Smooth muscle cell of bladder (primary cell): ENCODE results near the gene TBC1D3. TPM values are rescaled to one million over a fixed set of nuclear protein-coding genes. Genes with fewer than 3 reads are reported as not detected.

ENCODE experiments used
- total RNA-seq: library from RNA; depleted of rRNA; stranded (reverse); fragments of >200 nt; gene quantifications from 2 replicates; pipeline ENCODE4 v1.2.3, GENCODE V29; 2014

TBC1D3 gene
- total RNA-seq = not detected in 2 replicates

DNA sequence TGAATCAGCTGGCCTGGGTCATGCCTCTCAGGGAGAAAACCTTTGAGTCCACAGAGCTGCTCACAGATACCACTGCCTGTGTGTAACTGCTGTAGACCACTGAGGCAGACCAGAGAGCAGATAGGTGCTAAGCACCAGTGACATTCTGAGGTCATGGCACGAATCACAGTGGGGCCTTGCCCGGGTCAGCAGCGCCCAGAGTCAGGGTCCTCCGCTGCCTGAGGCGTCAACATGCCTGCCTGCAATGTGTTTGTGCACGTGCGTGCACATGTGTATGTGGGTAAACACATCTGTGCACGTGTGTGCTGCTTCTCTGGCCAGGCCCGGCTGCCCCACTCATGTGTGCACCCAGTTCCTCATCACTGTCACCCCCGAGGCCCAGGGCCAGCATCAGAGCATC is at the start of gene TBC1D3:
Gene TBC1D3, minus strand, starts transcription at position 101 of the 400 bp plus-strand sequence. CDS start 1,526 bp downstream, outside the sequence.

Other genes starting within 250 kb of the TBC1D3 start
- gene TBC1D3L, start 203.5 kb downstream of the TBC1D3 start, total RNA-seq = 1.7 and 2.2 TPM in 2 replicates
- gene TBC1D3D, start 188.6 kb downstream of the TBC1D3 start, total RNA-seq = not detected in 2 replicates
- 0.71 TPM in 1 of 2 replicates, not detected in the other for gene TBC1D3C, start 123.9 kb downstream of the TBC1D3 start, total RNA-seq
- not detected in 2 replicates for gene TBC1D3E, start 64.6 kb downstream of the TBC1D3 start, total RNA-seq
- 30.1 and 31.9 TPM in 2 replicates for gene MRPL45, start 104.6 kb upstream of the TBC1D3 start, total RNA-seq
- gene GPR179, start 151.4 kb upstream of the TBC1D3 start, total RNA-seq = under 0.01 TPM in 2 replicates
- gene SOCS7, start 159.3 kb upstream of the TBC1D3 start, total RNA-seq = 7.4 and 8.6 TPM in 2 replicates
- gene ARHGAP23, start 235.9 kb upstream of the TBC1D3 start, total RNA-seq = 12.2 and 17.4 TPM in 2 replicates